HUES6 (cell line): ENCODE measurements around the gene KLF6.

ENCODE experiments used
- H3K27ac ChIP-seq: 2 replicates; pipeline ENCODE4 v1.7.0; 2013; ENCODE audit warnings: low read depth, mild to moderate bottlenecking, low read length, inconsistent platforms
- H3K27me3 ChIP-seq: 2 replicates; pipeline ENCODE4 v1.6.1; 2013; ENCODE audit warnings: low read length; ENCODE audit not compliant: control insufficient read depth, insufficient read depth
- H3K36me3 ChIP-seq: 2 replicates; pipeline ENCODE4 v1.6.1; 2013; ENCODE audit warnings: low read length; ENCODE audit not compliant: control insufficient read depth, insufficient read depth
- H3K4me1 ChIP-seq: 2 replicates; pipeline ENCODE4 v1.6.1; 2013; ENCODE audit warnings: low read length; ENCODE audit not compliant: control insufficient read depth, insufficient read depth
- H3K4me3 ChIP-seq: 2 replicates; pipeline ENCODE4 v1.5.1; 2013; ENCODE audit warnings: low read depth, low read length
- H3K9ac ChIP-seq: one replicate; pipeline ENCODE4 v1.6.1; 2013; ENCODE audit warnings: mild to moderate bottlenecking, low read length
- H3K9me3 ChIP-seq: 2 replicates; pipeline ENCODE4 v1.6.1; 2013; ENCODE audit warnings: low read depth, low read length; ENCODE audit not compliant: control insufficient read depth, insufficient read depth

Gene KLF6

GRCh38 chr10:3825862-3826351, 40.9 kb upstream of the KLF6 start:
- Histone ChIP-seq H3K9me3 (no peaks in the 10 kb centered on the region), H3K36me3 (no peaks in the 10 kb centered on the region), H3K4me1 (peaks cover 53% of the 10 kb centered on the region), H3K9ac (peak overlapping the region; percentile 50), H3K27ac (peak overlapping the region; percentile 20; the same call in 1 of the 2 replicates), H3K27me3 (no peaks in the 10 kb centered on the region), H3K4me3 (no peak overlapping the region)

DNA sequence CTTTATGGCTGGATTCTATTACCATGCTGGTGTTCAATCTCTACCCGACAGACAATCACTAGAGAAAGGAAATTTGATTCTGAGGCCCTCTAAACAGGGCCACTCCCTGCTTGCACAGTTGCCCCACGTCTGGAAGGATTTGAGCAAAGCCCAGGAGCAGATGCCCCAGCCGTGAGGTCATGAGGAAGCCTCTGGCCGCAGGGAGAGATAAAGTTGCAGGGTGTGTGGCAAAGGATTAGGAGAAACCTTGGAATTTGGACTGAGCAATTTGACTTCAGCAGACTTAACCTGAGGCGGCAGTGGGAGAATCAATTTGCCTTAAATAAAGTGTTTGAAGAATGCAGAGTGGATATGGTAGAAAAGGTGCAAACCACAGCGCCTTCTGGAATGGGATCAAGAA, 40.2 kb upstream of the KLF6 start:
- Histone ChIP-seq H3K9me3 (no peaks in the 10 kb centered on the region), H3K27me3 (no peaks in the 10 kb centered on the region), H3K4me1 (peaks cover 46% of the 10 kb centered on the region), H3K9ac (peak overlapping the region; percentile 50), H3K27ac (peak overlapping the region; percentile 20; the same call in 1 of the 2 replicates), H3K4me3 (no peak overlapping the region), H3K36me3 (no peaks in the 10 kb centered on the region)

- H3K27ac ChIP-seq = no peak overlapping the region
- H3K4me3 ChIP-seq = no peak overlapping the region
- H3K27me3 ChIP-seq = no peaks in the 10 kb centered on the region
- peaks cover 24% of the 10 kb centered on the region; the same call in 1 of the 2 replicates for H3K4me1 ChIP-seq
- no peaks in the 10 kb centered on the region for H3K36me3 ChIP-seq
- H3K9ac ChIP-seq = no peak overlapping the region
- no peaks in the 10 kb centered on the region for H3K9me3 ChIP-seq
These were observed 37.7 kb upstream of the KLF6 start for GRCh38 chr10:3822541-3823330.

DNA sequence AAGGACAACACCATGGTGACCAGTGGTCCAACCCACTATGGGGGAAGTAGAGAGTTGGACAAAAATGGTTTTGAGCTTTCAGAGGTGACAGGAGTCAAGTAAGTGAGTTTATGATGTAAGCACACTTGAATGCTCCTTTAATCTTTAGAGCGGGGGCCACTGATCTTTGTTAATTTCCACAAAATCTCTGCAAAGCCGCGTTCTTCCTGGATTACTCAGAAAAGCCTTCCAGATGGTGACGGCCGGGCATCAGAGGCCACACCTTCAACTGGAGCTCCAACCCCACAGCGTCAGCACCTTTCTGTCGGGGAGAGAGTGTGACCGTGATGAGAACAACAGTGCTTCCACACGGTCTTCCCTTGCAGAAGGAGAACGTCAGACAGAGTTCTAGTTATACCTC, 35.2 kb upstream of the KLF6 start:
- Histone ChIP-seq H3K4me3 (no peak overlapping the region), H3K27me3 (no peaks in the 10 kb centered on the region), H3K36me3 (no peaks in the 10 kb centered on the region), H3K27ac (no peak overlapping the region), H3K9ac (no peak overlapping the region), H3K4me1 (peaks cover 5% of the 10 kb centered on the region; the same call in 1 of the 2 replicates), H3K9me3 (no peaks in the 10 kb centered on the region)

DNA sequence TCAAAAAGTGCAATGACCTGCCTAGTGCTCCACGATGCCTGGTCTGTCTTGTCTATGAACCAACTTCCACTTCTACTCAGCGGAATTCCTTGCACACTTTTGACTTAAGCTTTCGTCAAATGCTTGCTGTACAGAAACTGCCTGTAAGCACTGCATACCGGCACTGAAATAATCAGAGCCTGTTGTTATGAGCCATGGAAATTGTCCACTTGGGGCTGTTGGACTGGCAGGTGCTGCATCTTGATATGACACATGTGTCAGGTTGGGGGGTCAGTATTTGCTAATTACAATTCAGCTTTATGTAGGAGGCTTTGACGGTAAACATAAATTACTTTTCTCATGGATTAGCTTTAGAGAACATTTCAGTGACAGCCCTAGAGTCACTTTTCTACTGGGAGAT, 32.0 kb upstream of the KLF6 start:
- Histone ChIP-seq H3K27me3 (no peaks in the 10 kb centered on the region), H3K4me3 (no peak overlapping the region), H3K4me1 (peaks cover 3% of the 10 kb centered on the region; the same call in 1 of the 2 replicates), H3K9me3 (no peaks in the 10 kb centered on the region), H3K9ac (no peak overlapping the region), H3K36me3 (no peaks in the 10 kb centered on the region), H3K27ac (no peak overlapping the region)

DNA sequence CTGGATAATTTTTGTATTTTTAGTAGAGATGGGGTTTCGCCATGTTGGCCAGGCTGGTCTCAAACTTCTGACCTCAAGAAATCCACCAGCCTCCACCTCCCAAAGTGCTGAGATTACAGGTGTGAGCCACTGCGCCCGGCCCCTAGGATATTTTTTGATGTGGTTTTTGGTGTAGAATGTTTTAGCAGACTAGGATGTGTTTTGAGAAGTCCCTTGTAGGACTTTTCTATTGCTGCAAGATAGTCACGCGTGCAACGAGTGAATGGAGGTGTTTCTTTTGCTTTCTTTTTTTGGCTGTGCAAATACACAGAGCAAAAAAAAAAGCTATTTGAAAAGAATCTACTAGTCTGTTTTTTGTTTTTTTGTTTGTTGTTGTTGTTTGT, 29.8 kb upstream of the KLF6 start:
- no peak overlapping the region for H3K27ac ChIP-seq
- no peaks in the 10 kb centered on the region for H3K27me3 ChIP-seq
- peaks cover 4% of the 10 kb centered on the region; the same call in 1 of the 2 replicates for H3K4me1 ChIP-seq
- H3K36me3 ChIP-seq = no peaks in the 10 kb centered on the region
- H3K9me3 ChIP-seq = no peaks in the 10 kb centered on the region
- no peak overlapping the region for H3K4me3 ChIP-seq
- no peak overlapping the region for H3K9ac ChIP-seq

DNA sequence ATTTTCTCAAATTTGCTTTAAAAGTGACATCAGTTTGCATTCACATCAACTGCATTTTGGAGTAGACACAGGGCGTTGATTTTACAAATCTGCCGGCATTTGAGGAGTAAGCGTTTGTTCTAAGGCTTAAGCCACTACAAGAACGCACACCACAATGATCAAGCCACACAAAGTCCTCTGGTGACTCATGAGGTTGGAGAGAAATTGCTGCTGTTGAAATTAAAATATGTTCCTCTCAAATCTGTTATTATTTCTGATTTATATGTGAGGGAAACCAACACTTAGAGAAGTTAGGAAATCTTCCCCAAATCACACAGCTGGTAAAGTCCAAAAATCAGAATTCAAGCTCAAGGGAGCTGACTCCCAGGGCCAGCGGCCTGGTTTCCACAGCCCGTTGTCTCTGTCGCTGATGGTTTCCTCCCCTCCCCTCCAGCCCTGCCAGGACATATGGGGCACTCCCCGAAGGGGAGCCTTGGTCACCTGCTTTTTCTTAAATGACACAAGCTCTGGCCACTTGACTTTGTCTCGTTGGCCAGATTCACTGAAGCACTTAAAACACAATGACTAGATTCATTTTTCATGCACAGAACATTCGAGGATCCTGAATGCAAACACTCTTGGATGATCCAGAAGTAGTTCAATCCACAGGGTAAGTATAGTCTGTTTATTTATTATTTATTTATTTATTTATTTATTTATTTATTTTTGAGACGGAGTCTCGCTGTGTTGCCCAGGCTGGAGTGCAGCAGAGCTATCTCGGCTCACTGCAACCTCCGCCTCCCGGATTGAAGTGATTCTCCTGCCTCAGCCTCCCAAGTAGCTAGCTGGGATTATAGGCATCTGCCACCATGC, 29.2 kb upstream of the KLF6 start:
- no peaks in the 10 kb centered on the region for H3K9me3 ChIP-seq
- no peaks in the 10 kb centered on the region for H3K36me3 ChIP-seq
- peaks cover 6% of the 10 kb centered on the region; the same call in 1 of the 2 replicates for H3K4me1 ChIP-seq
- H3K9ac ChIP-seq = no peak overlapping the region
- no peaks in the 10 kb centered on the region for H3K27me3 ChIP-seq
- no peak overlapping the region for H3K27ac ChIP-seq
- H3K4me3 ChIP-seq = no peak overlapping the region

DNA sequence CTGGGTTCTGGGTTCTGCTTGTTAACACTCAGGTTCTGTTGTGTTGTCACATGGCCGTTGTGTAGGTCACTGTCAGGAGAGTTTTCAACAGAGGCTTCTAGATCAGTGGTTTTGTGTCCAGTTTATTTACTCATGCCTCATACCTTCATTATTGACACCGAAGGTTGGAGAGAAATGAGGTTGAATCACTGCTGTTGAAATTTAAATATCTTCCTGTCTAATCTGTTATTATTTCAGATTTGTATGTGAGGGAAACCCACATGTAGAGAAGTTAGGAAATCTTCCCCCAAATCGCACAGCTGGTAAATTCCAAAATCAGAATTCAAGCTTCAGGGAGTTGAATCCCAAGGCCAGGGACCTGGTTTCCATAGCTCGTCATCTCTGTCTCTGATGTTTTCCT, 28.3 kb upstream of the KLF6 start:
- H3K27ac ChIP-seq = no peak overlapping the region
- peaks cover 6% of the 10 kb centered on the region; the same call in 1 of the 2 replicates for H3K4me1 ChIP-seq
- no peak overlapping the region for H3K4me3 ChIP-seq
- no peaks in the 10 kb centered on the region for H3K27me3 ChIP-seq
- no peaks in the 10 kb centered on the region for H3K9me3 ChIP-seq
- no peak overlapping the region for H3K9ac ChIP-seq
- H3K36me3 ChIP-seq = no peaks in the 10 kb centered on the region

DNA sequence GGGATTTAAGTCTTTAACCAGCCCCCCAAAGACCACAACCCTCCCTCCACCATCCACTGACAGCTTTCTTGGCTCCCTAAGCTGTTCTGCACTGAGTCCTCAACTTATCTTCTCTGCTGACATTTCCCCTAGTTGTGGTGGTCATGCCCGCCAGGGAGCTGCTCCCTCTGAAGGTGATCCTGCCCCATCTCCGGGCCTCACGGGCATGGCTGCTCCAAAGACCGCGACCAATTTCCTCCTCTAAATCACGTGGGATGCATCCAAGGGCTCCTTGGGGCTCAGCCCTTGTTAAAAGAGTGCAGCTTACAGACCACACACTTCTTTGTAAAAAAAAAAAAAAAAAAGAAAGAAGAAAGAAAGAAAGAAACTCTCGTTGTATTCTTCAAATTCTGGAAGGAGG, 27.1 kb upstream of the KLF6 start:
- Histone ChIP-seq H3K4me3 (no peak overlapping the region), H3K36me3 (no peaks in the 10 kb centered on the region), H3K27ac (no peak overlapping the region), H3K27me3 (no peaks in the 10 kb centered on the region), H3K9ac (no peak overlapping the region), H3K9me3 (no peaks in the 10 kb centered on the region), H3K4me1 (peaks cover 7% of the 10 kb centered on the region; the same call in 1 of the 2 replicates)

DNA sequence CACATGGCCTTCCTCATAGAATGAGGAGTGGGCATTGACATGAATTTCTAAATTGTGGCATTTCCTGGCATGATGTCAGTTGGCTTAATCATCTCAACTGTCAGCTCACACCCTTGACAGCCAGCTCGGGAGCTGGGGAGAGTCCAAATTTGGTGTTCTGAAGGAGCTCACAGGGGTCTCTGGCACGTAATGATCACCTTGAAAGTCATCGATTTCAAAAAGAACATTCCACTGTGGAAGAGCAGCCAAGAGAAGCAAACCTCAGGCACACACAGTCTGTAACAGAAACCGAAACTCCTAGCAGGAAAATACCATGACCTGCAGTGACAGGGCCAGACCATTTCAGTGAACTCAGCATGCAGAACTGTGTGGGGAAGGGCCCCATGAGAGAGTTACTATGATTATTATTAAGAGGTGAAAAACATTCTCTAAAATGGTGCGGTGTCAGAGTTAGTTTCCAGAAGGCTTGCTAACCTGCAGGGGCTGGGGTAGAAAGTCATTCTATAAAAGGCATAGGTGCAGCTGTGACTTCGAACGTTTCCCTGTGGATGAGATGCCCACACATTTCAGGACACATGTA, 26.4 kb upstream of the KLF6 start:
- Histone ChIP-seq H3K9me3 (no peaks in the 10 kb centered on the region), H3K4me1 (peaks cover 14% of the 10 kb centered on the region; the same call in 1 of the 2 replicates), H3K36me3 (no peaks in the 10 kb centered on the region), H3K27ac (no peak overlapping the region), H3K27me3 (no peaks in the 10 kb centered on the region), H3K4me3 (no peak overlapping the region), H3K9ac (no peak overlapping the region)
